Neural cell (in vitro differentiated cells): ENCODE measurements around the gene ARHGAP10. TPM values are rescaled to one million over a fixed set of nuclear protein-coding genes. Genes with fewer than 3 reads are reported as not detected.

Experiments
- H2AFZ ChIP-seq: fragments of 200-600, 300-800 bp; sonication (generic), shearing (Covaris generic); 2 replicates; pipeline ENCODE4 v1.6.0; 2014; ENCODE audit warnings: low read depth, mild to moderate bottlenecking, antibody characterized with exemption, low read length, moderate library complexity
- H3F3A ChIP-seq: fragments of 200-600 bp; shearing (Covaris generic); 2 replicates; pipeline ENCODE4 v1.6.1; 2016; ENCODE audit warnings: mild to moderate bottlenecking, moderate library complexity, mixed read lengths, antibody characterized with exemption, low read length; ENCODE audit not compliant: insufficient read depth, poor library complexity, severe bottlenecking
- H3K27ac ChIP-seq: fragments of 200-600, 300-800 bp; sonication (generic), shearing (Covaris generic); 2 replicates; pipeline ENCODE4 v1.5.1; 2014; ENCODE audit warnings: mild to moderate bottlenecking, low read length, moderate library complexity
- H3K27me3 ChIP-seq: fragments of 300-800, 200-600 bp; sonication (generic), shearing (Covaris generic); 2 replicates; pipeline ENCODE4 v1.6.0; 2014; ENCODE audit warnings: mild to moderate bottlenecking, low read depth, low read length, moderate library complexity; ENCODE audit not compliant: insufficient read depth
- H3K36me3 ChIP-seq: fragments of 300-800, 200-600 bp; sonication (generic), shearing (Covaris generic); 2 replicates; pipeline ENCODE4 v1.5.1; 2014; ENCODE audit warnings: mild to moderate bottlenecking, antibody characterized with exemption, low read length, moderate library complexity; ENCODE audit not compliant: insufficient read depth
- H3K4me2 ChIP-seq: fragments of 300-800, 200-600 bp; sonication (generic), shearing (Covaris generic); 2 replicates; pipeline ENCODE4 v1.6.0; 2014; ENCODE audit warnings: mild to moderate bottlenecking, low read length
- H3K4me3 ChIP-seq: fragments of 300-800, 200-600 bp; sonication (generic), shearing (Covaris generic); 2 replicates; pipeline ENCODE4 v1.5.1; 2014; ENCODE audit warnings: mild to moderate bottlenecking, low read length, moderate library complexity
- H3K79me2 ChIP-seq: fragments of 200-600 bp; shearing (Covaris generic); replicated peaks from 2 replicates; pipeline ENCODE4 v1.6.0; 2014; ENCODE audit warnings: mild to moderate bottlenecking, low read length, moderate library complexity; ENCODE audit not compliant: insufficient read depth
- H3K9ac ChIP-seq: fragments of 300-800, 200-600 bp; sonication (generic), shearing (Covaris generic); 2 replicates; pipeline ENCODE4 v1.6.1; 2016; ENCODE audit warnings: mild to moderate bottlenecking, low read length, mixed read lengths
- H3K9me2 ChIP-seq: fragments of 200-600 bp; shearing (Covaris generic); 2 replicates; pipeline ENCODE4 v1.6.1; 2016; ENCODE audit warnings: mild to moderate bottlenecking, low read length, mixed read lengths; ENCODE audit not compliant: insufficient read depth
- H3K9me3 ChIP-seq: fragments of 200-600, 300-800 bp; sonication (generic), shearing (Covaris generic); 2 replicates; pipeline ENCODE4 v1.6.1; 2016; ENCODE audit warnings: mild to moderate bottlenecking, mixed run types, low read length, moderate library complexity, mixed read lengths
- H4K20me1 ChIP-seq: fragments of 200-600 bp; shearing (Covaris generic); 2 replicates; pipeline ENCODE4 v1.6.1; 2016; ENCODE audit warnings: mild to moderate bottlenecking, mixed run types; ENCODE audit not compliant: insufficient read depth
- EP300 ChIP-seq: fragments of 450-650 bp; conservative IDR thresholded peaks from 2 replicates; pipeline ENCODE4 v1.6.1; 2014; ENCODE audit warnings: antibody characterized with exemption, mild to moderate bottlenecking, moderate library complexity; ENCODE audit not compliant: poor library complexity, severe bottlenecking
- EZH2 ChIP-seq: fragments of 200-600, 300-800 bp; shearing (Covaris generic), sonication (generic); IDR thresholded peaks from 2 replicates; pipeline ENCODE4 v1.6.1; 2014; ENCODE audit warnings: antibody characterized with exemption, low read length, borderline replicate concordance, mild to moderate bottlenecking; ENCODE audit not compliant: insufficient read depth, poor library complexity, severe bottlenecking
- MXI1 ChIP-seq: fragments of 450-650 bp; conservative IDR thresholded peaks from 2 replicates; pipeline ENCODE4 v1.6.1; 2014; ENCODE audit warnings: antibody characterized with exemption, mild to moderate bottlenecking; ENCODE audit not compliant: poor library complexity, severe bottlenecking
- POLR2AphosphoS5 ChIP-seq: IDR thresholded peaks from 2 replicates; pipeline ENCODE4 v1.6.1; 2012
- RAD21 ChIP-seq: fragments of 450-650 bp; conservative IDR thresholded peaks from 2 replicates; pipeline ENCODE4 v1.6.1; 2014; ENCODE audit warnings: antibody characterized with exemption, mild to moderate bottlenecking, moderate library complexity
- SMC3 ChIP-seq: fragments of 450-650 bp; conservative IDR thresholded peaks from 2 replicates; pipeline ENCODE4 v1.6.1; 2014; ENCODE audit warnings: antibody characterized with exemption, mild to moderate bottlenecking, moderate library complexity; ENCODE audit not compliant: poor library complexity
- TAF1 ChIP-seq: IDR thresholded peaks from 2 replicates; pipeline ENCODE4 v1.6.1; 2012; ENCODE audit warnings: low read depth
- polyA plus RNA-seq: library from polyadenylated mRNA; depleted of rRNA; stranded (reverse); fragments of >200 nt; gene quantifications from 2 replicates; pipeline ENCODE4 v1.2.3, GENCODE V29; 2014
- TF ChIP-seq, protein P1 (sequence below): IDR thresholded peaks from 2 replicates; pipeline ENCODE4 v1.6.1; 2012; ENCODE audit warnings: borderline replicate concordance
- TF ChIP-seq, protein P2 (sequence below): fragments of 450-650 bp; IDR thresholded peaks from 2 replicates; pipeline ENCODE4 v1.5.1; 2014; ENCODE audit warnings: antibody characterized with exemption, mild to moderate bottlenecking, moderate library complexity; ENCODE audit not compliant: poor library complexity, severe bottlenecking

ARHGAP10 gene
- polyA plus RNA-seq, 1 donor from 2014 or later = 1.2 TPM

DNA sequence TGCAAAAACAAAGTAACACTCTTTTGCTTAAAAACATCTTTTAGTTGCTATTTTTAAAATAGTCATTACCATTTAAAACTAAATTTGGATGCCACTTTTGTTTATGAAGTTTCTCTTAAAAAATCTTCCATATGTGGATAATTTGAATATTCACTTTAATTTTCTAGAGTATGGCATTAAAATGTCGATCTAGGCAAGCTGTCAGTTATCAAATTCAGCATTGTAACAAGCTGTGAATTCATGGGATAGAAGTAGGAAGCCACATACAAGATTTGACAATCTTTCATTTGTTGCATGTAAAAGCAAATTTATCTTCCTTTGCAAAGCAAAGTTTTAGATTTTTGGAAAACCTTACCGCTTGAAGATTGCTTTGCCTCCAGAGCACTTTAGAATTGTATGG lies 191.5 kb downstream of the ARHGAP10 start:
- Histone ChIP-seq H3F3A (no peaks in the 10 kb centered on the region), H3K27ac (no peak overlapping the region), H3K9ac (no peak overlapping the region), H2AFZ (no peak overlapping the region), H3K9me3 (no peaks in the 10 kb centered on the region), H4K20me1 (no peaks in the 10 kb centered on the region), H3K36me3 (no peaks in the 10 kb centered on the region), H3K27me3 (no peaks in the 10 kb centered on the region), H3K79me2 (no peaks in the 10 kb centered on the region), H3K4me3 (no peak overlapping the region), H3K4me2 (no peak overlapping the region), H3K9me2 (no peaks in the 10 kb centered on the region)
- TF ChIP-seq, protein P1, sequence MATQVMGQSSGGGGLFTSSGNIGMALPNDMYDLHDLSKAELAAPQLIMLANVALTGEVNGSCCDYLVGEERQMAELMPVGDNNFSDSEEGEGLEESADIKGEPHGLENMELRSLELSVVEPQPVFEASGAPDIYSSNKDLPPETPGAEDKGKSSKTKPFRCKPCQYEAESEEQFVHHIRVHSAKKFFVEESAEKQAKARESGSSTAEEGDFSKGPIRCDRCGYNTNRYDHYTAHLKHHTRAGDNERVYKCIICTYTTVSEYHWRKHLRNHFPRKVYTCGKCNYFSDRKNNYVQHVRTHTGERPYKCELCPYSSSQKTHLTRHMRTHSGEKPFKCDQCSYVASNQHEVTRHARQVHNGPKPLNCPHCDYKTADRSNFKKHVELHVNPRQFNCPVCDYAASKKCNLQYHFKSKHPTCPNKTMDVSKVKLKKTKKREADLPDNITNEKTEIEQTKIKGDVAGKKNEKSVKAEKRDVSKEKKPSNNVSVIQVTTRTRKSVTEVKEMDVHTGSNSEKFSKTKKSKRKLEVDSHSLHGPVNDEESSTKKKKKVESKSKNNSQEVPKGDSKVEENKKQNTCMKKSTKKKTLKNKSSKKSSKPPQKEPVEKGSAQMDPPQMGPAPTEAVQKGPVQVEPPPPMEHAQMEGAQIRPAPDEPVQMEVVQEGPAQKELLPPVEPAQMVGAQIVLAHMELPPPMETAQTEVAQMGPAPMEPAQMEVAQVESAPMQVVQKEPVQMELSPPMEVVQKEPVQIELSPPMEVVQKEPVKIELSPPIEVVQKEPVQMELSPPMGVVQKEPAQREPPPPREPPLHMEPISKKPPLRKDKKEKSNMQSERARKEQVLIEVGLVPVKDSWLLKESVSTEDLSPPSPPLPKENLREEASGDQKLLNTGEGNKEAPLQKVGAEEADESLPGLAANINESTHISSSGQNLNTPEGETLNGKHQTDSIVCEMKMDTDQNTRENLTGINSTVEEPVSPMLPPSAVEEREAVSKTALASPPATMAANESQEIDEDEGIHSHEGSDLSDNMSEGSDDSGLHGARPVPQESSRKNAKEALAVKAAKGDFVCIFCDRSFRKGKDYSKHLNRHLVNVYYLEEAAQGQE = no peak
- no peak for TF ChIP-seq POLR2AphosphoS5
- TF ChIP-seq EP300 = no peak
- no peak for TF ChIP-seq SMC3

DNA sequence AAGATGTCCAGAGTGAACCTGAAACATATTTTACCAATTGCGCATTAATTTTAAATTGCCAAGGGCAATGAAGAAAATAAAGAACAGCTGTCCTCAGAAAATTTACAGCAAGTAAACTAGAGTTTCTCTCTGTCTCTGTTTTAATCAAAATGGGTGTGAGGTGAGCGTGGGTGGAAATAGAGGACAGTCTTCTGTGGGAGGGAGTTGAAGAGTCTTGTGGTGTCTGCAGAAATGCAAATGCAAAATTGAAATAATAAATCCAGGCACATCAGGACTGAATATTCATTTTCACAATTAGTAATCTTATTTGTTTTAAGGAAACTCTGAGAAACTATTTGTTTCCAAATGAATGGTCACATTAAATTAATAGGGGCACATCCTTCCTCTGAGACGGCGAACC lies 192.0 kb downstream of the ARHGAP10 start:
- H3K4me2 ChIP-seq = no peak overlapping the region
- no peaks in the 10 kb centered on the region for H3K9me2 ChIP-seq
- H3K79me2 ChIP-seq = no peaks in the 10 kb centered on the region
- H3K4me3 ChIP-seq = no peak overlapping the region
- H2AFZ ChIP-seq = no peak overlapping the region
- H3K27ac ChIP-seq = no peak overlapping the region
- H3K9ac ChIP-seq = no peak overlapping the region
- H3K27me3 ChIP-seq = no peaks in the 10 kb centered on the region
- H4K20me1 ChIP-seq = no peaks in the 10 kb centered on the region
- no peaks in the 10 kb centered on the region for H3K36me3 ChIP-seq
- TF ChIP-seq, protein P1 = no peak
- TF ChIP-seq MXI1 (no peak), POLR2AphosphoS5 (no peak), TAF1 (no peak), EP300 (no peak), EZH2 (no peak), RAD21 (no peak), SMC3 (no peak)
- TF ChIP-seq, protein P2, sequence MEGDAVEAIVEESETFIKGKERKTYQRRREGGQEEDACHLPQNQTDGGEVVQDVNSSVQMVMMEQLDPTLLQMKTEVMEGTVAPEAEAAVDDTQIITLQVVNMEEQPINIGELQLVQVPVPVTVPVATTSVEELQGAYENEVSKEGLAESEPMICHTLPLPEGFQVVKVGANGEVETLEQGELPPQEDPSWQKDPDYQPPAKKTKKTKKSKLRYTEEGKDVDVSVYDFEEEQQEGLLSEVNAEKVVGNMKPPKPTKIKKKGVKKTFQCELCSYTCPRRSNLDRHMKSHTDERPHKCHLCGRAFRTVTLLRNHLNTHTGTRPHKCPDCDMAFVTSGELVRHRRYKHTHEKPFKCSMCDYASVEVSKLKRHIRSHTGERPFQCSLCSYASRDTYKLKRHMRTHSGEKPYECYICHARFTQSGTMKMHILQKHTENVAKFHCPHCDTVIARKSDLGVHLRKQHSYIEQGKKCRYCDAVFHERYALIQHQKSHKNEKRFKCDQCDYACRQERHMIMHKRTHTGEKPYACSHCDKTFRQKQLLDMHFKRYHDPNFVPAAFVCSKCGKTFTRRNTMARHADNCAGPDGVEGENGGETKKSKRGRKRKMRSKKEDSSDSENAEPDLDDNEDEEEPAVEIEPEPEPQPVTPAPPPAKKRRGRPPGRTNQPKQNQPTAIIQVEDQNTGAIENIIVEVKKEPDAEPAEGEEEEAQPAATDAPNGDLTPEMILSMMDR = no peak
- no peaks in the 10 kb centered on the region for H3K9me3 ChIP-seq
- H3F3A ChIP-seq = no peaks in the 10 kb centered on the region
